ENCODE measurements around the gene KICS2. TPM values are rescaled to one million over a fixed set of nuclear protein-coding genes. Genes with fewer than 3 reads are reported as not detected.
A peak's percentile ranks its signal among the peaks of the same experiment; 100 is the strongest.

KICS2 gene
- total and polyA plus RNA-seq, 2 of the 13 experiments (the other 11 are each of a cell fraction or from before 2014, with no cell fraction given): 3.5 to 6.6 TPM

DNA sequence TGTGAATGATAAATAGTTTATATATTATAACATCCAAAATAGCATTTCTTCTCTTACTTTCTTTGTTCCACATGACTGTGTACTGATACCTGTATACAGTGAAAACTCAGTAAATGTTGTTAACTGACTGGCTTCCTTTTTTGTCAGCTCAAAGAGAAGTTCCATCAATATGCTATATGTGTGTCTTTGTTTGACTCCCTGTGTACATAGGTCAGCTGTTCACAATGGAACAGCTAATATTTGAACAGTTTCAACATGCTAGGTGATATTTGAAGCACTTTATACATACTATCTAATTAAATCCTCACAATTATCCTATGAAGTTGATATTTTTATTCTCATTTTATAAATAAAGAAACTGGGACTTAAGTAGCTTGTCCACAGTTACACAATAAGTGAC lies 15.3 kb upstream of the KICS2 start (continued):
- TF ChIP-seq, protein P1, sequence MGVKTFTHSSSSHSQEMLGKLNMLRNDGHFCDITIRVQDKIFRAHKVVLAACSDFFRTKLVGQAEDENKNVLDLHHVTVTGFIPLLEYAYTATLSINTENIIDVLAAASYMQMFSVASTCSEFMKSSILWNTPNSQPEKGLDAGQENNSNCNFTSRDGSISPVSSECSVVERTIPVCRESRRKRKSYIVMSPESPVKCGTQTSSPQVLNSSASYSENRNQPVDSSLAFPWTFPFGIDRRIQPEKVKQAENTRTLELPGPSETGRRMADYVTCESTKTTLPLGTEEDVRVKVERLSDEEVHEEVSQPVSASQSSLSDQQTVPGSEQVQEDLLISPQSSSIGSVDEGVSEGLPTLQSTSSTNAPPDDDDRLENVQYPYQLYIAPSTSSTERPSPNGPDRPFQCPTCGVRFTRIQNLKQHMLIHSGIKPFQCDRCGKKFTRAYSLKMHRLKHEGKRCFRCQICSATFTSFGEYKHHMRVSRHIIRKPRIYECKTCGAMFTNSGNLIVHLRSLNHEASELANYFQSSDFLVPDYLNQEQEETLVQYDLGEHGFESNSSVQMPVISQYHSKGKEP (CRISPR knock-in tag; IDR thresholded peaks at IDR 0.05): no peak
- TF ChIP-seq LCORL (IDR thresholded peaks at IDR 0.05): no peak
- TF ChIP-seq LCORL (CRISPR knock-in tag; IDR thresholded peaks at IDR 0.05): no peak
- TF ChIP-seq, protein P2, sequence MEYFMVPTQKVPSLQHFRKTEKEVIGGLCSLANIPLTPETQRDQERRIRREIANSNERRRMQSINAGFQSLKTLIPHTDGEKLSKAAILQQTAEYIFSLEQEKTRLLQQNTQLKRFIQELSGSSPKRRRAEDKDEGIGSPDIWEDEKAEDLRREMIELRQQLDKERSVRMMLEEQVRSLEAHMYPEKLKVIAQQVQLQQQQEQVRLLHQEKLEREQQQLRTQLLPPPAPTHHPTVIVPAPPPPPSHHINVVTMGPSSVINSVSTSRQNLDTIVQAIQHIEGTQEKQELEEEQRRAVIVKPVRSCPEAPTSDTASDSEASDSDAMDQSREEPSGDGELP (IDR thresholded peaks at IDR 0.05; ENCODE audit: borderline replicate concordance, low read depth): peak; percentile 94
- no peak for TF ChIP-seq SOX6 (IDR thresholded peaks at IDR 0.05)
- TF ChIP-seq SOX6 (CRISPR knock-in tag; IDR thresholded peaks at IDR 0.05): peak; percentile 61; the same call in 1 of the 2 replicates
- no peak for TF ChIP-seq ZNF740 (CRISPR knock-in tag; IDR thresholded peaks at IDR 0.05)
- TF ChIP-seq SOX13 (IDR thresholded peaks at IDR 0.05): no peak
- peak in 1 of 2 experiments; percentile 78; a peak in 2 of 4 replicates for TF ChIP-seq SOX13 (CRISPR knock-in tag; conservative IDR thresholded peaks at IDR 0.05 in 1 of 2, IDR thresholded peaks at IDR 0.05 in 1 of 2)
- no peak for TF ChIP-seq SNAPC5 (CRISPR knock-in tag; IDR thresholded peaks at IDR 0.05; ENCODE audit: borderline replicate concordance)
- no peak for TF ChIP-seq ZNF224 (CRISPR knock-in tag; IDR thresholded peaks at IDR 0.05)

- in situ Hi-C loops (cut with HindIII; ENCODE audit: extremely low pct_ligation_motif_present, low pct_unique_long_range_greater_than_20kb) (no loop called here), intact Hi-C loops (cut with micrococcal nuclease; ENCODE audit: unreplicated experiment) (loop anchor here (5.0 kb wide), 1 partner anchor 394 kb away; the partner anchor contains the start of gene SRGAP1)
- Histone ChIP-seq H3K4me1 (ENCODE audit: insufficient read depth, low read length) (peaks cover 15% of the 10 kb centered on the region), H3K9ac (ENCODE audit: insufficient read depth, low read depth, low read length) (no peak overlapping the region), H3K79me2 (ENCODE audit: insufficient read depth, low read length) (no peaks in the 10 kb centered on the region), H3K36me3 (replicated peaks in 1 of 2; ENCODE audit: control insufficient read depth in 1 of 2, insufficient read depth in 2 of 2, low read length in 2 of 2) (no peaks in the 10 kb centered on the region), H3K27me3 (ENCODE audit: control insufficient read depth in 1 of 2, insufficient read depth in 2 of 2, low read length in 2 of 2) (peaks cover 0 to 2% of the 10 kb centered on the region in 2 experiments; a peak in 1 of 5 replicates), H3K9me3 (ENCODE audit: low read length) (no peaks in the 10 kb centered on the region), H3K4me2 (ENCODE audit: low read depth, low read length) (no peak overlapping the region), H2AFZ (ENCODE audit: low read length) (no peak overlapping the region), H3K27ac (ENCODE audit: extremely low read length, insufficient read depth, low read length) (no peak overlapping the region), H4K20me1 (ENCODE audit: insufficient read depth, low read length) (no peaks in the 10 kb centered on the region), H3K4me3 (replicated peaks in 1 of 3; ENCODE audit: insufficient read depth in 1 of 3, low read depth in 2 of 3, low read length in 3 of 3) (no peak overlapping the region)
- ChIA-PET POLR2A (interaction anchor here (1.5 kb wide), 1 partner anchor 14 kb away, joined by 6 read pairs; the partner anchor contains the start of gene KICS2), CTCF (ENCODE audit: low intra/inter-chr PET ratio, low total read pairs) (no interaction called here)
- no TSS peak for BruUV-seq (replicated peaks)
- FAIRE-seq (no peak), ATAC-seq (peak; percentile 85), DNase-seq (ENCODE audit: low spot score) (no peak)
- TF ChIP-seq, protein P3, sequence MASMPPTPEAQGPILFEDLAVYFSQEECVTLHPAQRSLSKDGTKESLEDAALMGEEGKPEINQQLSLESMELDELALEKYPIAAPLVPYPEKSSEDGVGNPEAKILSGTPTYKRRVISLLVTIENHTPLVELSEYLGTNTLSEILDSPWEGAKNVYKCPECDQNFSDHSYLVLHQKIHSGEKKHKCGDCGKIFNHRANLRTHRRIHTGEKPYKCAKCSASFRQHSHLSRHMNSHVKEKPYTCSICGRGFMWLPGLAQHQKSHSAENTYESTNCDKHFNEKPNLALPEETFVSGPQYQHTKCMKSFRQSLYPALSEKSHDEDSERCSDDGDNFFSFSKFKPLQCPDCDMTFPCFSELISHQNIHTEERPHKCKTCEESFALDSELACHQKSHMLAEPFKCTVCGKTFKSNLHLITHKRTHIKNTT (CRISPR knock-in tag; IDR thresholded peaks at IDR 0.05): no peak
- no peak for TF ChIP-seq KLF11 (CRISPR knock-in tag; IDR thresholded peaks at IDR 0.05)
- TF ChIP-seq CBX1 (IDR thresholded peaks at IDR 0.05; ENCODE audit: low read depth): no peak
- no peak for TF ChIP-seq ZSCAN9 (CRISPR knock-in tag; IDR thresholded peaks at IDR 0.05; ENCODE audit: borderline replicate concordance)
- TF ChIP-seq STAG1 (CRISPR knock-in tag; IDR thresholded peaks at IDR 0.05): peak; percentile 74
- TF ChIP-seq MTF1 (CRISPR knock-in tag; IDR thresholded peaks at IDR 0.05): no peak
- 0 out of 2 replicates have a peak, but pooled peaks have one; percentile 7 for TF ChIP-seq SAP130 (CRISPR knock-in tag; IDR thresholded peaks at IDR 0.05; ENCODE audit: low read depth)
These were observed 14.5 kb upstream of the KICS2 start for GRCh38 chr12:64236549-64236948.
